ENCODE measurements around the gene COL9A3.

Gene COL9A3

GRCh38 chr20:62772103-62772611 is 44.7 kb upstream of the COL9A3 start:
- no peak for DNase-seq
- Histone ChIP-seq H3K27ac (ENCODE audit: low read length, poor library complexity, severe bottlenecking) (no peak overlapping the region), H3K27me3 (ENCODE audit: control insufficient read depth in 1 of 2, insufficient read depth in 1 of 2, low read length in 2 of 2) (peaks cover 39 to 62% of the 10 kb centered on the region in 2 experiments), H3K79me1 (replicated peaks; ENCODE audit: low read length, poor library complexity, severe bottlenecking) (no peaks in the 10 kb centered on the region), H3K36me3 (ENCODE audit: control insufficient read depth in 1 of 2, insufficient read depth in 2 of 2, low read depth in 1 of 2, low read length in 2 of 2) (no peaks in the 10 kb centered on the region), H2BK15ac (ENCODE audit: low read depth, poor library complexity, severe bottlenecking) (no peak overlapping the region), H3K4me2 (ENCODE audit: low read length, poor library complexity, severe bottlenecking) (no peak overlapping the region), H3K23ac (ENCODE audit: low read length in 2 of 2) (no peak overlapping the region), H3K9ac (ENCODE audit: low read length) (no peak overlapping the region), H2BK5ac (ENCODE audit: low read depth, low read length, poor library complexity, severe bottlenecking) (no peak overlapping the region), H4K91ac (ENCODE audit: low read length) (no peak overlapping the region), H2BK120ac (ENCODE audit: low read depth, low read length) (no peak overlapping the region), H3K4me1 (ENCODE audit: control insufficient read depth, insufficient read depth, low read depth, low read length) (peaks cover 10% of the 10 kb centered on the region), H3K4ac (ENCODE audit: low read depth in 1 of 2, low read length in 2 of 2) (no peak overlapping the region), H3K14ac (ENCODE audit: low read length in 2 of 2) (no peak overlapping the region), H2BK12ac (ENCODE audit: low read length in 2 of 2) (no peak overlapping the region), H3K9me3 (ENCODE audit: control insufficient read depth, low read length) (no peaks in the 10 kb centered on the region), H4K8ac (ENCODE audit: low read length) (no peak overlapping the region), H3K4me3 (ENCODE audit: insufficient read depth in 1 of 2, low read depth in 1 of 2, low read length in 2 of 2) (no peak overlapping the region), H2AFZ (ENCODE audit: low read depth, low read length) (no peak overlapping the region), H2AK5ac (ENCODE audit: low read length, severe bottlenecking) (no peak overlapping the region), H3K18ac (ENCODE audit: low read depth in 1 of 2, low read length in 2 of 2) (no peak overlapping the region)
- WGBS, result 90% methylated on average over 23 of the region's 23 CpGs

- no peak overlapping the region for H3K4me3 ChIP-seq (ENCODE audit: insufficient read depth in 1 of 2, low read depth in 1 of 2, low read length in 2 of 2)
- no peaks in the 10 kb centered on the region for H3K36me3 ChIP-seq (ENCODE audit: control insufficient read depth in 1 of 2, insufficient read depth in 2 of 2, low read depth in 1 of 2, low read length in 2 of 2)
- H3K4me1 ChIP-seq (ENCODE audit: control insufficient read depth, insufficient read depth, low read depth, low read length), result peaks cover 10% of the 10 kb centered on the region
- no peak overlapping the region for H3K4ac ChIP-seq (ENCODE audit: low read depth in 1 of 2, low read length in 2 of 2)
- H2BK12ac ChIP-seq (ENCODE audit: low read length in 2 of 2), result no peak overlapping the region
- H3K27me3 ChIP-seq (ENCODE audit: control insufficient read depth in 1 of 2, insufficient read depth in 1 of 2, low read length in 2 of 2), result peaks cover 39 to 60% of the 10 kb centered on the region in 2 experiments
- no peak for DNase-seq
- H3K9me3 ChIP-seq (ENCODE audit: control insufficient read depth, low read length), result no peaks in the 10 kb centered on the region
- no peak overlapping the region for H2BK5ac ChIP-seq (ENCODE audit: low read depth, low read length, poor library complexity, severe bottlenecking)
- no peak overlapping the region for H3K14ac ChIP-seq (ENCODE audit: low read length in 2 of 2)
- no peak overlapping the region for H3K9ac ChIP-seq (ENCODE audit: low read length)
- no peaks in the 10 kb centered on the region for H3K79me1 ChIP-seq (replicated peaks; ENCODE audit: low read length, poor library complexity, severe bottlenecking)
- 82% methylated on average over 11 of the region's 11 CpGs for WGBS
- H3K27ac ChIP-seq (ENCODE audit: low read length, poor library complexity, severe bottlenecking), result no peak overlapping the region
- no peak overlapping the region for H4K8ac ChIP-seq (ENCODE audit: low read length)
- H3K18ac ChIP-seq (ENCODE audit: low read depth in 1 of 2, low read length in 2 of 2), result no peak overlapping the region
- no peak overlapping the region for H2BK15ac ChIP-seq (ENCODE audit: low read depth, poor library complexity, severe bottlenecking)
- H3K23ac ChIP-seq (ENCODE audit: low read length in 2 of 2), result no peak overlapping the region
- H2BK120ac ChIP-seq (ENCODE audit: low read depth, low read length), result no peak overlapping the region
- H2AFZ ChIP-seq (ENCODE audit: low read depth, low read length), result no peak overlapping the region
- H4K91ac ChIP-seq (ENCODE audit: low read length), result no peak overlapping the region
- no peak overlapping the region for H3K4me2 ChIP-seq (ENCODE audit: low read length, poor library complexity, severe bottlenecking)
- no peak overlapping the region for H2AK5ac ChIP-seq (ENCODE audit: low read length, severe bottlenecking)
Observed at GRCh38 chr20:62772619-62772989, 44.2 kb upstream of the COL9A3 start.

GRCh38 chr20:62772990-62773844 is 43.6 kb upstream of the COL9A3 start:
- no peak overlapping the region for H3K4me3 ChIP-seq (ENCODE audit: insufficient read depth in 1 of 2, low read depth in 1 of 2, low read length in 2 of 2)
- H4K8ac ChIP-seq (ENCODE audit: low read length), result no peak overlapping the region
- no peaks in the 10 kb centered on the region for H3K79me1 ChIP-seq (replicated peaks; ENCODE audit: low read length, poor library complexity, severe bottlenecking)
- no peak overlapping the region for H2AFZ ChIP-seq (ENCODE audit: low read depth, low read length)
- no peak overlapping the region for H2BK15ac ChIP-seq (ENCODE audit: low read depth, poor library complexity, severe bottlenecking)
- H3K23ac ChIP-seq (ENCODE audit: low read length in 2 of 2), result no peak overlapping the region
- no peak for DNase-seq
- no peak overlapping the region for H3K9ac ChIP-seq (ENCODE audit: low read length)
- H2BK12ac ChIP-seq (ENCODE audit: low read length in 2 of 2), result no peak overlapping the region
- H3K18ac ChIP-seq (ENCODE audit: low read depth in 1 of 2, low read length in 2 of 2), result no peak overlapping the region
- H3K9me3 ChIP-seq (ENCODE audit: control insufficient read depth, low read length), result no peaks in the 10 kb centered on the region
- no peak overlapping the region for H2AK5ac ChIP-seq (ENCODE audit: low read length, severe bottlenecking)
- no peak overlapping the region for H4K91ac ChIP-seq (ENCODE audit: low read length)
- no peaks in the 10 kb centered on the region for H3K36me3 ChIP-seq (ENCODE audit: control insufficient read depth in 1 of 2, insufficient read depth in 2 of 2, low read depth in 1 of 2, low read length in 2 of 2)
- no peak overlapping the region for H2BK120ac ChIP-seq (ENCODE audit: low read depth, low read length)
- no peak overlapping the region for H3K27ac ChIP-seq (ENCODE audit: low read length, poor library complexity, severe bottlenecking)
- H3K4me1 ChIP-seq (ENCODE audit: control insufficient read depth, insufficient read depth, low read depth, low read length), result peaks cover 9% of the 10 kb centered on the region
- no peak overlapping the region for H3K14ac ChIP-seq (ENCODE audit: low read length in 2 of 2)
- no peak overlapping the region for H2BK5ac ChIP-seq (ENCODE audit: low read depth, low read length, poor library complexity, severe bottlenecking)
- H3K4ac ChIP-seq (ENCODE audit: low read depth in 1 of 2, low read length in 2 of 2), result no peak overlapping the region
- WGBS, result 72% methylated on average over 19 of the region's 19 CpGs
- peaks cover 39 to 54% of the 10 kb centered on the region in 2 experiments for H3K27me3 ChIP-seq (ENCODE audit: control insufficient read depth in 1 of 2, insufficient read depth in 1 of 2, low read length in 2 of 2)
- no peak overlapping the region for H3K4me2 ChIP-seq (ENCODE audit: low read length, poor library complexity, severe bottlenecking)

- Histone ChIP-seq H2BK5ac (ENCODE audit: low read depth, low read length, poor library complexity, severe bottlenecking) (no peak overlapping the region), H3K9ac (ENCODE audit: low read length) (no peak overlapping the region), H3K36me3 (ENCODE audit: control insufficient read depth in 1 of 2, insufficient read depth in 2 of 2, low read depth in 1 of 2, low read length in 2 of 2) (no peaks in the 10 kb centered on the region), H4K8ac (ENCODE audit: low read length) (no peak overlapping the region), H3K27ac (ENCODE audit: low read length, poor library complexity, severe bottlenecking) (no peak overlapping the region), H3K4ac (ENCODE audit: low read depth in 1 of 2, low read length in 2 of 2) (no peak overlapping the region), H3K4me1 (ENCODE audit: control insufficient read depth, insufficient read depth, low read depth, low read length) (peaks cover 2% of the 10 kb centered on the region), H3K79me1 (replicated peaks; ENCODE audit: low read length, poor library complexity, severe bottlenecking) (no peaks in the 10 kb centered on the region), H3K4me3 (ENCODE audit: insufficient read depth in 1 of 2, low read depth in 1 of 2, low read length in 2 of 2) (no peak overlapping the region), H4K91ac (ENCODE audit: low read length) (no peak overlapping the region), H3K9me3 (ENCODE audit: control insufficient read depth, low read length) (no peaks in the 10 kb centered on the region), H2AFZ (ENCODE audit: low read depth, low read length) (no peak overlapping the region), H2BK120ac (ENCODE audit: low read depth, low read length) (no peak overlapping the region), H3K14ac (ENCODE audit: low read length in 2 of 2) (no peak overlapping the region), H3K27me3 (ENCODE audit: control insufficient read depth in 1 of 2, insufficient read depth in 1 of 2, low read length in 2 of 2) (peaks cover 39 to 46% of the 10 kb centered on the region in 2 experiments), H3K4me2 (ENCODE audit: low read length, poor library complexity, severe bottlenecking) (no peak overlapping the region), H2AK5ac (ENCODE audit: low read length, severe bottlenecking) (no peak overlapping the region), H2BK15ac (ENCODE audit: low read depth, poor library complexity, severe bottlenecking) (no peak overlapping the region), H3K18ac (ENCODE audit: low read depth in 1 of 2, low read length in 2 of 2) (no peak overlapping the region), H3K23ac (ENCODE audit: low read length in 2 of 2) (no peak overlapping the region), H2BK12ac (ENCODE audit: low read length in 2 of 2) (no peak overlapping the region)
- DNase-seq, result no peak
- WGBS, result 90% methylated on average over 27 of the region's 29 CpGs
Observed at GRCh38 chr20:62773845-62774714, 42.8 kb upstream of the COL9A3 start.

Measured in mesenchymal stem cell (in vitro differentiated cells and primary cell).